ENCODE results near the gene ZCCHC18. TPM values are rescaled to one million over a fixed set of nuclear protein-coding genes. Genes with fewer than 3 reads are reported as not detected.

The ZCCHC18 gene
- total RNA-seq, 1 donor from 2014 or later = 12.1 TPM

DNA sequence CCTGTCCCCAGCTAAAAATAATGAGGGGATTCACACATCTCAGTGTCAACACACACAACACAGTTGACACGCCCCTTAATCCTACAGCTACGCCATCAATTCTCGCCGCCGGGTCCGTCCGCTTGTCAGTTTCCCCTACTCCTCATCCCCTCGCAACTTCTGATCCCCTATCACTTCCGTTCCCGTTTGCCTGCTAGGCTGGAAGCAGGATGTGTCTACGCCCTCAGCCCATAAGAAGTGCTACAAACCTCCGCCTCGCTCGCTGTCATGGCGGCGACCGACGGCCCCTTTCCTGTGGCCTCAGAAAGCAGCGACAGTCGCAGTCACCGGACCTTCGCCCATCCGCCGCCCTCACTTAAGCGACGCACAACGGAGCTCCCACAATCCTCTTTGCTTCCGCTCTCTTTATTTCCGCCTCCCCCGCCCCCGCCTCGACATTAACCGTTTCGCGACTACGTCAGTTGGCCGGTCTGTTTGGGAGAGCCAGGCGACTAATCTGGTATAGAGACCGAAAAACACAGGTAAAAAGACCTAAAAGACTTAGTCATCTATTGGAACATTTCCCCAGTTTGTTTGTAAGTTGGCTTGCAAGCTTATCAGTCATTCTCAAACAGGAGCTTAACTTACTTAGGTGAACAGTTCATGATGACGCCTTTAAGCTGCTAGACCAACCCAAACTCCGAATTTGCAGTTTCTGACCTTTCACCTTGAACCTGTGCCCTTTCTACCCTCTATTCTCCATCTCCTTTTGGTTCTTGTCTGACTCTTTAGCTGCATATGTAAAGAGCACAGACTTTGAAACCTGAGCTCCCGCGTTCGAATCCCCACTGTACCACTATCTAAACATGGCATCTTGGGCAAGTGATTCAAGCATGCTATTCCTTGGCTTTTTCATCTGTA, 44.6 kb downstream of the ZCCHC18 start, which contains the start of gene SLC25A53:
SLC25A53 (minus strand) TSS at position 380 of the 900 bp plus-strand sequence. CDS start 51,752 bp downstream, outside the sequence.
- DNase-seq = peak; percentile 78
- Mint-ChIP-seq H3K27ac (ENCODE audit: unreplicated experiment) (peak within 1 kb of the TSS; percentile 99), H3K9me3 (ENCODE audit: unreplicated experiment) (no peaks in the 10 kb centered on the region), H3K4me3 (ENCODE audit: unreplicated experiment) (peak within 1 kb of the TSS; percentile 96), H3K36me3 (ENCODE audit: unreplicated experiment) (no peaks in the 10 kb centered on the region), H3K4me1 (ENCODE audit: low read depth, unreplicated experiment) (no peaks in the 10 kb centered on the region), H3K27me3 (ENCODE audit: unreplicated experiment) (no peaks in the 10 kb centered on the region)
- TF ChIP-seq, protein P1, sequence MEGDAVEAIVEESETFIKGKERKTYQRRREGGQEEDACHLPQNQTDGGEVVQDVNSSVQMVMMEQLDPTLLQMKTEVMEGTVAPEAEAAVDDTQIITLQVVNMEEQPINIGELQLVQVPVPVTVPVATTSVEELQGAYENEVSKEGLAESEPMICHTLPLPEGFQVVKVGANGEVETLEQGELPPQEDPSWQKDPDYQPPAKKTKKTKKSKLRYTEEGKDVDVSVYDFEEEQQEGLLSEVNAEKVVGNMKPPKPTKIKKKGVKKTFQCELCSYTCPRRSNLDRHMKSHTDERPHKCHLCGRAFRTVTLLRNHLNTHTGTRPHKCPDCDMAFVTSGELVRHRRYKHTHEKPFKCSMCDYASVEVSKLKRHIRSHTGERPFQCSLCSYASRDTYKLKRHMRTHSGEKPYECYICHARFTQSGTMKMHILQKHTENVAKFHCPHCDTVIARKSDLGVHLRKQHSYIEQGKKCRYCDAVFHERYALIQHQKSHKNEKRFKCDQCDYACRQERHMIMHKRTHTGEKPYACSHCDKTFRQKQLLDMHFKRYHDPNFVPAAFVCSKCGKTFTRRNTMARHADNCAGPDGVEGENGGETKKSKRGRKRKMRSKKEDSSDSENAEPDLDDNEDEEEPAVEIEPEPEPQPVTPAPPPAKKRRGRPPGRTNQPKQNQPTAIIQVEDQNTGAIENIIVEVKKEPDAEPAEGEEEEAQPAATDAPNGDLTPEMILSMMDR (IDR thresholded peaks at IDR 0.05; ENCODE audit: partially characterized antibody, unreplicated experiment) = no peak

Other genes with a start within 250 kb of the ZCCHC18 start
- gene TMSB15B, start 149.9 kb upstream of the ZCCHC18 start, total RNA-seq (ENCODE audit: unreplicated experiment) = 68.6 TPM
- gene H2BW1, start 98.8 kb upstream of the ZCCHC18 start, total RNA-seq (ENCODE audit: unreplicated experiment) = not detected
- not detected for gene H2BW2, start 72.6 kb upstream of the ZCCHC18 start, total RNA-seq (ENCODE audit: unreplicated experiment)
- 30.1 TPM for gene TMSB15C, start 36.3 kb upstream of the ZCCHC18 start, total RNA-seq (ENCODE audit: unreplicated experiment)
- 5.7 TPM for gene SLC25A53, start 44.5 kb downstream of the ZCCHC18 start, total RNA-seq (ENCODE audit: unreplicated experiment)
- 14.9 TPM for gene FAM199X, start 53.9 kb downstream of the ZCCHC18 start, total RNA-seq (ENCODE audit: unreplicated experiment)
- not detected for gene ESX1, start 142.4 kb downstream of the ZCCHC18 start, total RNA-seq (ENCODE audit: unreplicated experiment)

Data from glutamatergic neuron (in vitro differentiated cells).